Renal pelvis (tissue), 4 donors: ENCODE data around the gene PCSK2. TPM values are rescaled to one million over a fixed set of nuclear protein-coding genes. Genes with fewer than 3 reads are reported as not detected.

Experiments used
- DNase-seq: peaks from one replicate; pipeline ENCODE4 v3.0.0-alpha.2; 2013
- polyA plus RNA-seq, 3 donors: library from polyadenylated mRNA; unstranded; fragments of 120-200 nt; gene quantifications; one replicate each; pipeline ENCODE4 v1.2.1, GENCODE V29; 2013; ENCODE audit not compliant: insufficient read length in 3 of 3

Gene PCSK2
- polyA plus RNA-seq, 3 donors: 0.62 to 1.0 (median 0.62) TPM

DNA sequence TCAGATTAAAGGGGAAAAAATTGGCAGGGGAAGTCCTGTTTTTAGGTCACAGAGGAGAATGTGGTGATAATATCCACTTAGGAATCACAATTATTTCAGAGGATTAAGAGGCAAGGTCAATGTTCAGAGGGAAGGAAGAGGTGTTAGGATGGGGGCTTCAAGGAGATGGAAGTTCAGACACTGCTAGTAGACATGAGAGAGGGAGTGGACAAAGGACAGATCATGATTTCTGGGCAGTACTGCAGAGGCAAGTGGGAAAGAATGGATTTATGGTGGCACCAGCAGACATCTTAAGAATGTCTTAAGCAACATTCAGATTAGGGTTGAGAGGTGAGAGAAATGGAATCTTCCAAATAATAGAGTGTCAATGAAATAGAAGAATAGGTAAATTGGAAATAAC is 9.9 kb downstream of the PCSK2 start:
- DNase-seq: no peak

DNA sequence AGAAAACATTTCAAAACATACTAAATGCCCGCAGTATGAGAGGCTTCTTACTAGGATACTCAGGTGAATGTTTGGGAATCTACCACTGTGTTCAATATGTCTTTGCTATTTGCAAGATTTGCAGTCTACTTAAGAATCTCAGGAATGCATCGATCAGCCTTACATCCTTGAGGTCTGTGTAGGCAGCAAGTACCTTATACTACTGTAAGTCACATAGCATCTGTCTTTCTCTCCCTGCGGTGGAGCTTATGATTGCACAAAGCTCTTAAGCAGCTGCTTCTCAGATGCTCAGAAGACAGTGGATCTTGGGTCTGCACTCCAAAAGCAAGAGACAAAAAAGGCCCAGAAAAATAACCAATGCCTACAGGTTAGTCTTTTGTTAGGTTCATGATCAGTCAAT is 21.4 kb downstream of the PCSK2 start:
- DNase-seq: no peak

DNA sequence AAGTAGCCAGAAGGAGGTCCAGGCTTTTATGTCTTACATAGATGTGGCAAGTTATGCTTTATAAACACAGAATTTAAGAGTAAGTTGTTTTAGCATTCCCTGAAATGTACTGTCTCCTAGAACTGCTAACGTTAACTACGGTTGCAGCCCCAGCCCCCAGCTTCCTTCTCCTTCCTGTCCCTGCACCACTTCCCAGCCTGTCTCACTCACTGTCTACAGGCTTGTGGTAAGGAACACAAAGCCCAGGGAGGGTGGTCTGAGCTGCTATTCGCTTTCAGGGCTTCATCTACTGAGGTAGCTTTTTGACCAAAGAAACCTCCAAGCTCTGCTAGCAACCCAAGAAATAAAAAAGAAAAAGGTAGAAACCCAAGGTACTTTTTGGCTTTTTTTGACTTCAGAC is 35.9 kb downstream of the PCSK2 start:
- DNase-seq: no peak

DNA sequence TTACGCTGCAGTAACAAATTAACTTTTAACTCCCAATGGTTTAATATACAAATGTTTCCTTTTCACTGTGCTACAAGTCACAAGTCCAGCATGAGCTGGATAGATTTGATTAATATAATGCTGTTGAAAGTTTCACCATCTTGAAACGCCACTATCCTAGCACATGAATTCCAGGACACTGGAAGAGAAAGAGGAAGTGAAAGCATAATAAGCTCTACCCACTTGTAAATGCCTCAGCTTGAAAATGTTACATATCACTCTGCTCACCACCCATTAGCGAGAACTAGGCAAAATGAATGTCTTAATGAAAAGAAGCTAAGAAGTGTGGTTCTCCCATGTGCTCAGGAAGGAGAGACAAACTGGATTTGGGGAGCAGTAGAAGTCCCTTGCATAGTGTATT is 46.9 kb downstream of the PCSK2 start:
- no peak for DNase-seq

DNA sequence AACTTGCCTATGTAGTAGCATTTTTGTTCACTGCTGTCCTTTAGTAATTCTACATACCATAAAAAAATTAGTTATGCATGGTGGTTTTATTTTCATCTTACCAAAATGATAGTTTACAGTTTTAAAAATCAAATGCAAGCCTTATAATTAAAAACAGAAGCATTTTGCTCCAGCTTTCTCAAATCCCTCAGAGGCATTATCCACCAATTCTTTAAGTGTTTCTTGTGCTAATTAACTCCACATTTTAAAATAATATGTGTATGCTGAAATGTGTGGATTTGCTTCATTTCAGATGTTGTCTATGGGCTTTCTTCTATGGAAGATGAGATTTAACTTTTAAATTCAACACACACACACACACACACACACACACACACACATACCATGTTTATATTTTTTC is 49.3 kb downstream of the PCSK2 start:
- no peak for DNase-seq

DNA sequence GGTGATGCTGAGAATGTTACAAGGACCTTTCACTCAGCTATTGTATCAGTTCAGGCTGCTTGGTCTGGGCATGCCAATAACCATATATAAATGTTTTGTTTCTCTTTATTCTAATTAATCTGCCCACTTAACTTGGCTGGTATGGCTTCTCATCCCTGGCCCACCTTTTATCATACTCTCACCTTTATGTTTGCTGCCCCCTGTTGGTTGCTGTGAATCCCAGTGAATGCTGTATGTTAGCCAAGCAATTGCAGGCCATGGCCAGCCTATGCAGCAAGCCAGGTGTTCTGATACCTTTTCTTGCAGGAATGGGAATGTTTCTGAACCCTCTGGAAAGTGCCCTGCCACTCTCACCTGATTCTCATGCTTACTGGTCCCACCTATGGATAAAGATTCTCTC is 54.6 kb downstream of the PCSK2 start:
- DNase-seq: peak; percentile 8

DNA sequence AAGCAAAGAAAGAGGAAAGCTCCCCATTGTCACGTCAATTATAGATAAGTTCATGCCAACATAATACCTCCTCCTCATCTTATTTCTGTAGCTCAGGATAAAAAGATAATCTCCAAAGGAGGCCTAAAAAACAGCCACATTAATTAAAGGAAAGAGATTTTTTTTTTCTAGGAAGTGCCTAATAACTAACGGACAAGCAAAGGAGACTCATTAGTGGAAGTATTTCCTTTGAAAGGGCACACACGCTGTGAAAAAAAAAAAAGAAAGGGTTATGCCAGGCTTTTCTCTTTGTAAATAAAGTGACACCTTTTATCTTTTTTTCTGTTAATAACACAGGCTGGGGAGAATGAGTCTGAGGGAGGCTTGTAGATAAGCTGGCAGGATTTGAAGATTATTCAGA is 55.7 kb downstream of the PCSK2 start:
- DNase-seq: no peak

DNA sequence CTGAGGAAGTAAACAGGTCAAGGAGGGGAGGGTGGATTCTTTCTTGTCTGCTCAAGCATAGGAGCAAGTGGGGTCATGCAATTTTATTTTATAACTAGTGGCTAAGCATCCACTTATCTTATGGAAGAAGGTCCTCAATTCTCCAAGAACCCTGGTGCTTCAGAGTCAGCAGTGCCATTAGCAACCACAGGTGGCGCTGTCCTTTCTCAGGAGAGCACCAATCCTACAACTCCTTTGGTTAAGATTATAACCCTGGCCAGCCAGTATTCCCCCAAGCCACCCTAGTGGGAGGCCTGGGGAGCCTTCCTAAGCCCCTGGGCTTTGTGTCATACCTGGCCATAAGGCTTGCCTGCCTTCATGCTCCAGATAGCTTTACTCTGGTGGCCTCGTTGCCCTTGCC is 60.7 kb downstream of the PCSK2 start:
- no peak for DNase-seq

DNA sequence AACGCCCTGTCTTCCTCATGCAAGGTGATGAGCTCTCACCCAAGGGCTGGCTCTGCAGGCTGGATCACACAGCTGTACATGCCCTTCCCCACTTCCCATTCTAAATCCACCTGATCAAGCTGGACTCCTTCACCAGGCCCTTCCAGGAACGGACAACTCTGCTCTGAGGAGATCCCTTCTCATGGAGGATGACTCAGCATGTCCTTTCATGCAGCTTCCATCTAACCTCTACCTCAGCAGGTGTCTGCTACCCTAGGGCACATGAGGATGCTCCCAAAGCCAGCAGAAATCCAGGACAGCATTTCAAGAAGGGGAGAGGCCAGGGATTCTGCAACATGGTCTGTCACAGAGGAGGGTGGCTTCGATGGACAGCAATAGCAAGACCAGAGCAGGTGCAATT is 61.2 kb downstream of the PCSK2 start:
- DNase-seq: no peak

DNA sequence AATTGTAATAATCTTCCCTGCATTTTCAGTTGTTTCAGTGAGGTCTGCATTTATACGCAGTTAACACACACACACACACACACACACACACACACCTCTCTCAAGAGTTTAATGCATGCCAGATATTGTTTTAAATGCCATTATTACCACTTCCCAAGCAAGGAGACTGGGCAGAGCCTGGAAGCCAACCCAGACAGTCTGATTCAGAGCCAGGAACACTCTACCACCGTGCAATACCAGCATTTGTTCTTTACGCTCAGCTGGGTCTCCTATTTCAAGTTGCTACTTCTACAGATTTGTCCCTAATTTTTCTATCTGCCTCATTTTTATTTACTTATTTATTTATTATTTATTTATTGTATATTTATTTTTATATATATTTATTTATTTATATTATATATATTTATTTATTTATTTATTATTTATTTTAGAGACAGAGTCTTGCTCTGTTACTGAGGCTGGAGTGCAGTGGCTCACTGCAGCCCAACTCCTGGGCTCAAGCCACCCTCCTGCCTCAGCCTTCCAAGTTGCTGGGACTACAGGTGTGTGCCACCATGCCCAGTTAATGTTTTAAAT is 68.4 kb downstream of the PCSK2 start:
- no peak for DNase-seq

DNA sequence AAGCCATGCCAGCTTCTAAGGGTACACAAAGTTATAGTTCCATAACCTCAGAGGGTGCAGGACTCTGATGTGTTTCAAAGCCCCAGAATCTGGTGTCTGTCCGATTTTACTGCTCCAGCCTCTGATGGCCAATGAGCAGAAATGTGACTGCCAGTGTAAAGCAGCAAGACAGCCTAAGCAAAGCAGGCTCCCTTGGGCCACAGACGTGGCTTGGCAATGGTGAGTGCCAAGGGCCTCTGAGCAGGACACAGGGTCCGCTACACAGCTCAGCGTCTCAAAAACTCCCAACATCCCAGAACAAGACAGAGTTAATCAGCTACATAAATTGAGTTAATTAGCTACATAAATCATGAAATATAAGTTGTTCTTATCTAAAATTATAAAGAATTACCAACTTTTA is 69.2 kb downstream of the PCSK2 start:
- no peak for DNase-seq

DNA sequence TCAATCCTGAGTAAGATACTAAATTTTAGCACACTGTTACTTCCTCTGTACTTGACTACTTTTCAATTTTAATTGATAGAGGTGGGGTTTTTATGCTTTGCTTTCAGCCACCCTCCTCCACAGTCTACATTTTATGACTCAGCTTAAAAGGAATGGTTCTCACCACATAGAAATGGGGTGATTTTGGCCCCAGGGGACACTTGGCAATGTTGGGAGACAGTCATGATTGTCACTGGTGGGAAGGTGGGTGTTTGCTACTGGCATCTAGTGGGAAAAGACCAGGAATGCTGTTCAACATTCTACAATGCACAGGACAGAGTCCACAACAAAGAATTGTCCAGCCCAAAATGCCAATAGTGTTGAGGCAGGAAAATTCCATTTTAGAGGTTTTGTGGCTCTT is 71.3 kb downstream of the PCSK2 start:
- no peak for DNase-seq

DNA sequence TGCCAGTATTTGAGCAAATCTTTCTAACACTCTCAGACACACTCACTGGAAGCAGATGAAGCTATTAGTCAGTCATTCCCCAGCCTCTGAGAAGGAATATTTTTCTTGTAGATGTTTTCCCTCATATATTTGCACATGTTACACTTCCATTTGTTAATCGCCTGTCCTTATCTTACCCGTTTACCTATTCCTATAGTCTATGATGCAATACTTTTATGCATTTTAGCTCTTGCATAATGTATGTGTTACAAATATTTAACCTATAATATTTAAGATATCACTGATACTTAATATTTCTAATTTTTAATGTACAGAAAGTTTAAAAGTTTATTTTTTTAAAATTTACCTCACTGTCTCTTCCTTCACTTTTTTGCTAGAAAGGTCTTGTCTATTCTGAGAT is 71.9 kb downstream of the PCSK2 start:
- DNase-seq: no peak

DNA sequence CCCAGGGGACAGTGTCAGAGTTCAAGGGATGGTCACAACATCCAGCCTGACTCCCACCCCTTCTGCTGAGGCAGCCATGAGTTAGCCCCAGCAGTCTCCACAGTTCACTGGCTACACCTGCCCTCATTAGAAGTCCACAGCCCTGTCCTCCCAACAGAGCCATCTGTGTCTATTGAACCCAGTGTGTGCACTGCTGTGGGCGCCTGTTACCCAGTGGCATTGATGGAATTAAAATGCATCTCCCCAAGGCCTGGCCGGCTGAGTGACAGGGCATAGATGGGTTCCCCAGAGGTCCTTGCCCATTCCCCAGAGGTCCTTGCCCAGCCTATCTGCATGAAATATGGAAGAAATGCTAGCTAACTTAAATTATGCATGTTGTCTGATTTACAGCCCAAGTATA is 73.3 kb downstream of the PCSK2 start:
- DNase-seq: no peak

DNA sequence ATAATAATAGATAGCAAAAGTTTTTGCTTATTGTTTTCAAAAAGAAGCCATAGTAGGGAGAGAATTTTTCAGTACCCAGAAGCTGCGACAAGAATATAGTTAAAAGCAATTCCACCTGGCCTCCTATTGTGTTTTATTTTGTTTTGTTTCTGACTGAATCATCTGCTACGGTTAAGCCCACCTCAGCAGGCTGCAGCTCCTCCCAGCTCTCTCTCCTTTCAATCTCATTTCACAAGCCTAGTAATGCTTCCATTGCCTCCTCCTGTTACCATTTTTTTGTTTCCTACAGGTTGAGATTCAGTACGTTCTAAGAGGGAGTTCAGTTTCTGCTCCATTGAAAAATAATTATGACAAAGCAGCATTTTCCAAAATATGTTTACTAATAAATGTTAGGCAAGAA is 77.9 kb downstream of the PCSK2 start:
- DNase-seq: no peak

DNA sequence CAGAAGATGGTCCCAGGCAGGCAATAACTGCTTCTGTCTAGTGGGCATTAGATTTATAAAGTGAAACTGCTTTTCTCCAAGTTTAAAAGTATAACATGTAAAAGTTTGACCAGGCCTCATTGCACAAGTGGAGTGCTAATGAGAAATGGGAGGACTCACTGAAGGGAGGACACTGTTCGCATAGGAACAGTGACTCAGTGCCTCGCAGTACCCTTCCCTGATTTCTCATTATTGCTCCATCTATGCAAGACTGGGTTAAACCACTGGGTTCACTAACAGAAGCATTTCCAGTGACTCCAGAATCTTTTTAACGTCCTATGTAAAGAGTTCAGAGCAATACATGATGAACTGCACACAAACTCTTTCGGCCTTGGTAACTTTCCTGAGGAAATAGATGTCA is 79.6 kb downstream of the PCSK2 start:
- no peak for DNase-seq

DNA sequence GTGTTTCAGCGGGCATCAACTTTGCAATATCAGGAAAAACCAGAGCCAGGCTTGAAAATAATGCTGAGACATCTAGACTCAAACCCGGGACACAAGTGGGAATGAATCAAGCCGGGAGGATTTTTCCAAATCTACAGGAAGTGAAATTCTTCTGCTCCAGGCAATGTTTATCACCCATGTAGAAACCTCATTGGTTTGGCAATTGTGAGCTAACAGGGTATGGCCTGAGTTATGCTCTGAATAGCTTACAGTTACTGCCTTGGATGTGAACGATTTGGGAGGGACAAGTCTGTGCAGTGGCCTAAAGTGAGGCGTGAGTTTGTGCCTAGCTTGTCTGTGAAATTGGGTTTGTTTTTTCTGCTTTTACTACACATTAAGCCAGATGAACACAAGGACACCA is 87.4 kb downstream of the PCSK2 start:
- no peak for DNase-seq

DNA sequence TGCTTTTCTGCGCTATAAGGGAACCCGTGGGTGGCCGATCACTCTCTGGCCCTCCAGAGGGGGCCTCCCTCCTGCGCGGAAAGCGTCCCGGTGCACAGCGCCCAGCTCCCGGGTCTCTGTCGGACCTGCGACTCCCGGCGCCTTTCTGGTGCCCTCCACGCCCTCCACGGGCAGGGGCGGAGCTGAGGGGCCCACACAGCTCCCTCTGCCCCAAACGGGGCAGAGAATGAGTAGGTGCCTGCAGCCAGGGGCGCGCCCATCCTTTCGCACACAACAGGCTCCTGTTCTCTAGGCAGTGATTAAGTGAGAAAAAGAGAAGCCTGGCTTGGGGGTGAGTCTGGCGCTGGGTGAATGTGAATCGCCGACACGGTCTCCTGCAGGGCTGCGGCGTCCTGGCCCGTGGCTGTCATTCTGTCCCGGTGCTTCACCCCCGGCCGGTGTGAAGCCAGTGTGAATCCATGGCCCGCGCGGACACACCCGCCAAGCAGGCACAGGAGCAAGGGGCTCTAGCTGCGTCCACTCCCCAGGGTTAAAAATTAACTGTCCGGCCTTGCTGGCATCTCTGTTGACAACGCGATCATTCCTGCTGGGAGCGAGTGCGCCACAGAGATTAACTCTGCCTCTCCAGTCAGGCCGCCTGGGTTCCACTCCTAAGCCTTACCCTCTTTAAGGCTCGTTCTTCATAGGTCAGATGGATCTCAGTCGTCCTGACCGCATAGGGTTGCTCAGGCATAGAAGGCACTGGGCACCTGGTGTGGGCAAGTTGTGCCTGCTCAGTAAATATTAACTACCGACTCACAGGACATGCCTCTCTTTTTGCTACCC is 88.8 kb downstream of the PCSK2 start:
- DNase-seq: no peak

DNA sequence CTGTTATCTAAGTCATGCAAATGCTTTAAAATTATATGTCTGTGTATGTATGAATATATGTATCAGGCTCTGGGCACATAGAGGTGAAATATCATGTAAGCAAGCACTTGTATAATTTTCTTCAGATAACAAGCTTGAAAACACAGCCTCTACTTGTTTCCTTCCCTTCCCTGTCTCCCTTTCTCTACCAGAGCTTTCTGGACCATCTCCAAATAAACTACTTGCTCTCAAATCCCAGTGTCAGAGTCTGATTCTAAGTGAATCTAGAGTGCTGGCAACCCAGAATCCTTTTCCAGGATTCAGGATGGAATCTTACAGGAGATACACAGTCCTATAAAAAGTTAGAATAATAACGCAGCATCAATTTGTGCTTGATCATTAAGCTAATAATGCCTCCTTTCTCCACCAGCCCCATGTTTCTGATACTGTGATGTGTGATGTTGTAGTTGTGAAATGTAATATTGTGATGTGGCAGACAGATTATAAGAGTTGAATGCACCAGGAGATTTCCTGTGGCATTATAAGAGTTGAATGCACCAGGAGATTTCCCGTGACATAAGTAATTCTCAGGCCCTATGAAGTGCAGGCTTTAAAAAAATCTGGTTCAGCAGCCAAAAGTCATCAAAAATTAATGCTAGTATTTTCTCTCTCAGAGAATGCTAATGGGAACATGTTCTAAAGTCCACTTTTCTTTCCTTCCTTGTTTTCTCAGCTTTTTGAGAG is 89.6 kb downstream of the PCSK2 start:
- no peak for DNase-seq

DNA sequence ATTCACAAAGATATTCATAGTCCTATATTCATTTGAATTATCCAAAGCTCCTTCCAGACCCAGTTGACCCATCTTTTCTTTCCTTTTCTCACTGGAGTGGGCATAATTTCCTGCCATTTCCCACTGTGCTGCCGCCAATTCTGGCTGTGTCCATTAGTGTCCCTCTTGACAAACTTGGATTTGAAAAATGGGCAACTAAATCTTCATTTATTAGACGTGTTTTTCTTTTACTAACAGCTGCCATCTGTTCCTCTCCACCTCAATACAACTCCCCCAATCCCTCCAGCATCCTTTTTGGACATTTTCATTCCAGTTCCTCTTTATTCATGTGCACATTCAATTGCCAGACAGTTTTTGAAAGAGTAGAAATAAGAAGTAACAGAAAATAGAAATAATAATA is 90.5 kb downstream of the PCSK2 start:
- DNase-seq: no peak

DNA sequence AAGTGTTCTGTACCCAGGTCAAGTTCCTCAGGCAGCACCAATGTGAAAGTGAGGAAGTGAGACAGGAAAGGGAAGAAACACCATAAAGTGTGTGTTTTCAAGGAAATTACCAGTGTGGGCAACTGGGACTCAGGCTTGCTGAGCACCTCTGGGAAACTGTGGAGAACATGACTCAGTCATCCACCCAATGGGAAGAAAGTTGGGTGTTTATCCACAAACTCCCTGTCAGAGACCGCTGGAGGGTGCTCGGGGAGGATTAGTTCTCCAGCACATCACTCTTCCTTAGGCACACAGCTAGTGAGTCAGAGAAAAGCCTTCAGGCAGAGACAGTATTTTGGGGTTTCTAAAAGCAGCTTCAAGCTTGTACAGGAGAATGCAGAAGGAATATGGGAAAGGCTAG is 93.6 kb downstream of the PCSK2 start:
- DNase-seq: no peak

DNA sequence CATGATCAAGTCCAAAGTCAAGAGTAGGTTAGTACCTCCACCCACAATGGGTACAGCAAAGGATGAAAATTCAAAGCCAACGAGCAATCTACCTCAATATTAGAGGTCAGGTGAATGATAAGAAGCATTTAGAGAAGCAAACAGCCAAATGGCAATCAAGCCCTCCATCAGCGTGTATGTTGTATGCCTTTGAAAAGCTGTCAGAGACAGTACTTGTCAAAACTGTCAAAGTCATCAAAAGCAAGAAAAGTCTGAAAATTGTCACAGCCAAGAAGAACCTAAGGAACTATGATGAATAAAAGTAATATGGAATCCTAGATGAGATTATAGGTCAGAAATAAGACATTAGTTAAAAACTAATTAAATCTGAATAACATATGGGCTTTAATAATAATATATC is 99.3 kb downstream of the PCSK2 start:
- DNase-seq: no peak
